OCI-LY7 (cell line): ENCODE measurements around the gene ZNF513.
"Not testable (repeated sequence)": the region's sequence is repeated elsewhere in the genome, so short reads cannot be mapped to it uniquely, and the experiment has no call there.

Experiments used
- EZH2phosphoT487 ChIP-seq: fragments of 200-600 bp; sonication (generic); IDR thresholded peaks from 2 replicates; pipeline ENCODE4 v1.6.1; 2018; ENCODE audit warnings: low read depth, borderline replicate concordance, mild to moderate bottlenecking, mixed run types, antibody characterized with exemption, low read length, moderate library complexity, mixed read lengths
- TF ChIP-seq, protein P1 (sequence below): fragments of 200-600 bp; sonication (generic); conservative IDR thresholded peaks from 2 replicates; pipeline ENCODE4 v1.5.1; 2014; ENCODE audit warnings: mild to moderate bottlenecking, antibody characterized with exemption, low read length, moderate library complexity, mixed read lengths

DNA sequence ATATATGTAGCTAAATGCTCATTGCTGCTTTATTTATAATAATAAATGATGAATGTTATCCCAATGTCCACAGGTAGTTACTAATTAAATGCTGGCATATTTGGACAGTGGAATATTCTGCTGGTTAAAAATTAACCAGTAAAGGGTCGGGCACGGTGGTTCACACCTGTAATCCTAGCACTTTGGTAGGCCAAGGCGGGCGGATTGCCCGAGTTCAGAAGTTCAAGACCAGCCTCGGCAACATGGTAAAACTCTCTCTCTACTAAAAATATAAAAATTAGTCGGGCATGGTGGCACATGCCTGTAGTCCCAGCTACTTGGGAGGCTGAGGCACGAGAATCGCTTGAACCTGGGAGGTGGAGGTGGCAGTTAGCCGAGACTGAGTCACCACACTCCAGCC is 44.5 kb upstream of the ZNF513 start:
- TF ChIP-seq, protein P1, sequence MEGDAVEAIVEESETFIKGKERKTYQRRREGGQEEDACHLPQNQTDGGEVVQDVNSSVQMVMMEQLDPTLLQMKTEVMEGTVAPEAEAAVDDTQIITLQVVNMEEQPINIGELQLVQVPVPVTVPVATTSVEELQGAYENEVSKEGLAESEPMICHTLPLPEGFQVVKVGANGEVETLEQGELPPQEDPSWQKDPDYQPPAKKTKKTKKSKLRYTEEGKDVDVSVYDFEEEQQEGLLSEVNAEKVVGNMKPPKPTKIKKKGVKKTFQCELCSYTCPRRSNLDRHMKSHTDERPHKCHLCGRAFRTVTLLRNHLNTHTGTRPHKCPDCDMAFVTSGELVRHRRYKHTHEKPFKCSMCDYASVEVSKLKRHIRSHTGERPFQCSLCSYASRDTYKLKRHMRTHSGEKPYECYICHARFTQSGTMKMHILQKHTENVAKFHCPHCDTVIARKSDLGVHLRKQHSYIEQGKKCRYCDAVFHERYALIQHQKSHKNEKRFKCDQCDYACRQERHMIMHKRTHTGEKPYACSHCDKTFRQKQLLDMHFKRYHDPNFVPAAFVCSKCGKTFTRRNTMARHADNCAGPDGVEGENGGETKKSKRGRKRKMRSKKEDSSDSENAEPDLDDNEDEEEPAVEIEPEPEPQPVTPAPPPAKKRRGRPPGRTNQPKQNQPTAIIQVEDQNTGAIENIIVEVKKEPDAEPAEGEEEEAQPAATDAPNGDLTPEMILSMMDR, result not testable (repeated sequence)
- TF ChIP-seq EZH2phosphoT487, result not testable (repeated sequence)
